Esophagus muscularis mucosa (tissue), 3 donors: Measurements from ENCODE around the gene MXRA7.

Experiments
- POLR2A ChIP-seq: fragments of 450-650 bp; IDR thresholded peaks from one replicate; pipeline ENCODE4 v1.6.1; 2017; ENCODE audit warnings: antibody characterized with exemption, moderate library complexity, mild to moderate bottlenecking, low read depth
- POLR2AphosphoS5 ChIP-seq, 2 donors: sonication (generic); formaldehyde crosslinking; IDR thresholded peaks; one replicate each; pipeline ENCODE4 v1.6.1; 2017; ENCODE audit warnings: antibody characterized with exemption in 2 of 2
- TF ChIP-seq, protein P1 (sequence below), 3 experiments: fragments of 200-600 bp in 2 of 3; fragments of 450-650 bp in 1 of 3; sonication (generic) in 2 of 3; IDR thresholded peaks; one replicate each; pipeline ENCODE4 v1.5.1; 2017 to 2019; ENCODE audit warnings: antibody characterized with exemption in 3 of 3, mild to moderate bottlenecking in 2 of 3, moderate library complexity in 1 of 3

GRCh38 chr17:76672270-76672851, 38.4 kb downstream of the MXRA7 start:
- TF ChIP-seq, protein P1, sequence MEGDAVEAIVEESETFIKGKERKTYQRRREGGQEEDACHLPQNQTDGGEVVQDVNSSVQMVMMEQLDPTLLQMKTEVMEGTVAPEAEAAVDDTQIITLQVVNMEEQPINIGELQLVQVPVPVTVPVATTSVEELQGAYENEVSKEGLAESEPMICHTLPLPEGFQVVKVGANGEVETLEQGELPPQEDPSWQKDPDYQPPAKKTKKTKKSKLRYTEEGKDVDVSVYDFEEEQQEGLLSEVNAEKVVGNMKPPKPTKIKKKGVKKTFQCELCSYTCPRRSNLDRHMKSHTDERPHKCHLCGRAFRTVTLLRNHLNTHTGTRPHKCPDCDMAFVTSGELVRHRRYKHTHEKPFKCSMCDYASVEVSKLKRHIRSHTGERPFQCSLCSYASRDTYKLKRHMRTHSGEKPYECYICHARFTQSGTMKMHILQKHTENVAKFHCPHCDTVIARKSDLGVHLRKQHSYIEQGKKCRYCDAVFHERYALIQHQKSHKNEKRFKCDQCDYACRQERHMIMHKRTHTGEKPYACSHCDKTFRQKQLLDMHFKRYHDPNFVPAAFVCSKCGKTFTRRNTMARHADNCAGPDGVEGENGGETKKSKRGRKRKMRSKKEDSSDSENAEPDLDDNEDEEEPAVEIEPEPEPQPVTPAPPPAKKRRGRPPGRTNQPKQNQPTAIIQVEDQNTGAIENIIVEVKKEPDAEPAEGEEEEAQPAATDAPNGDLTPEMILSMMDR (IDR thresholded peaks at IDR 0.05) = no peak
- TF ChIP-seq POLR2A (no peak), POLR2AphosphoS5 (IDR thresholded peaks at IDR 0.05) (no peak)
